ENCODE measurements around the gene KRTAP3-2.

GRCh38 chr17:41009301-41009760 is 9.6 kb upstream of the KRTAP3-2 start:
- TF ChIP-seq POLR2A (IDR thresholded peaks at IDR 0.05): no peak
- no peak for TF ChIP-seq CTCF (IDR thresholded peaks at IDR 0.05 in 4 of 5, conservative IDR thresholded peaks at IDR 0.05 in 1 of 5)
